Transverse colon (tissue), 4 donors: ENCODE measurements around the gene LMLN. TPM values are rescaled to one million over a fixed set of nuclear protein-coding genes. Genes with fewer than 3 reads are reported as not detected.

Experiments used
- DNase-seq: peaks from one replicate; pipeline ENCODE4 v3.0.0-alpha.2; 2019
- H3K27ac ChIP-seq, 4 donors: fragments of 200-600 bp; sonication (generic); 2 replicates each; pipeline ENCODE4 v1.5.1; 2016 to 2018; ENCODE audit warnings: inconsistent platforms in 4 of 4
- H3K27me3 ChIP-seq: fragments of 200-600 bp; sonication (generic); 2 replicates; pipeline ENCODE4 v1.5.1; 2017; ENCODE audit warnings: inconsistent platforms
- H3K36me3 ChIP-seq, 4 donors: fragments of 200-600 bp; sonication (generic); 2 replicates each; pipeline ENCODE4 v1.5.1; 2017 to 2019; ENCODE audit warnings: inconsistent platforms in 4 of 4
- H3K4me1 ChIP-seq, 4 donors: fragments of 200-600 bp; sonication (generic); 2 replicates each; pipeline ENCODE4 v1.5.1; 2017 to 2020; ENCODE audit warnings: inconsistent platforms in 4 of 4
- H3K4me3 ChIP-seq, 4 donors: fragments of 200-600 bp; sonication (generic); 1 replicate in 1 of 4; 2 replicates in 3 of 4; pipeline versions ENCODE4 v1.5.1 to v1.6.1; 2017 to 2019; ENCODE audit warnings: inconsistent platforms in 4 of 4
- H3K9me3 ChIP-seq, 2 donors: fragments of 200-600 bp; sonication (generic); 2 replicates each; pipeline ENCODE4 v1.5.1; 2017 to 2019; ENCODE audit warnings: inconsistent platforms in 2 of 2
- CTCF ChIP-seq, 5 experiments: fragments of 200-600 bp in 3 of 5; fragments of 450-650 bp in 2 of 5; sonication (generic) in 3 of 5; IDR thresholded peaks; 1 replicate in 2 of 5; 2 replicates in 3 of 5; pipeline ENCODE4 v1.5.1; 2016 to 2017; ENCODE audit warnings: antibody characterized with exemption in 5 of 5, inconsistent platforms in 3 of 5, mild to moderate bottlenecking in 2 of 5, moderate library complexity in 1 of 5
- EP300 ChIP-seq: sonication (generic); formaldehyde crosslinking; IDR thresholded peaks from one replicate; pipeline ENCODE4 v1.6.1; 2017; ENCODE audit warnings: antibody characterized with exemption, low read depth
- POLR2A ChIP-seq: fragments of 450-650 bp; IDR thresholded peaks from one replicate; pipeline ENCODE4 v1.6.1; 2016; ENCODE audit warnings: antibody characterized with exemption, mild to moderate bottlenecking, moderate library complexity
- POLR2AphosphoS5 ChIP-seq, 3 donors: sonication (generic); formaldehyde crosslinking; IDR thresholded peaks; one replicate each; pipeline ENCODE4 v1.6.1; 2016; ENCODE audit warnings: antibody characterized with exemption in 3 of 3
- WGBS, 2 donors: methylation state at CpG; one replicate each; pipeline ENCODE4 v1.1.5; 2018; ENCODE audit warnings: low coverage in 1 of 2; 5-methylcytosine and 5-hydroxymethylcytosine counted together
- in situ Hi-C, 4 donors: fragments of 200-750 bp; cut with MboI; loops; one replicate each; pipeline versions ENCODE4 v1.15.0 to v1.15.1; 2017; ENCODE audit warnings: low sequenced_read_pairs in 3 of 4, low pct_ligation_motif_present in 1 of 4, low pct_unique_long_range_greater_than_20kb in 1 of 4
- intact Hi-C: fragments of 100-400 bp; cut with DNase I; formaldehyde crosslinking; loops from one replicate; pipeline ENCODE4 v1.15.1; 2023; ENCODE audit warnings: low total_unique reads
- total RNA-seq, 4 donors: library from RNA; depleted of rRNA; stranded (reverse); fragments of >200 nt; gene quantifications; one replicate each; pipeline ENCODE4 v1.1.0, GENCODE V29; 2016

The LMLN gene
- total RNA-seq, 4 donors from 2014 or later: 1.00 to 11.2 (median 6.4) TPM

- H3K4me3 ChIP-seq: no peak overlapping the region
- intact Hi-C loops: no loop called here
- H3K27me3 ChIP-seq: peaks cover 46% of the 10 kb centered on the region
- no peaks in the 10 kb centered on the region for H3K36me3 ChIP-seq
- no peak for TF ChIP-seq CTCF (IDR thresholded peaks at IDR 0.05)
- no peak for TF ChIP-seq EP300
- TF ChIP-seq POLR2AphosphoS5 (IDR thresholded peaks at IDR 0.05): no peak
- 44 to 55% methylated on average over 1 of the region's 1 CpG for WGBS, 2 donors
- no peaks in the 10 kb centered on the region for H3K9me3 ChIP-seq
- H3K4me1 ChIP-seq: no peaks in the 10 kb centered on the region
- no peak overlapping the region for H3K27ac ChIP-seq
- in situ Hi-C loops: no loop called here
- no peak for DNase-seq
Measured at GRCh38 chr3:198061119-198062067, 101.4 kb downstream of the LMLN start.

DNA sequence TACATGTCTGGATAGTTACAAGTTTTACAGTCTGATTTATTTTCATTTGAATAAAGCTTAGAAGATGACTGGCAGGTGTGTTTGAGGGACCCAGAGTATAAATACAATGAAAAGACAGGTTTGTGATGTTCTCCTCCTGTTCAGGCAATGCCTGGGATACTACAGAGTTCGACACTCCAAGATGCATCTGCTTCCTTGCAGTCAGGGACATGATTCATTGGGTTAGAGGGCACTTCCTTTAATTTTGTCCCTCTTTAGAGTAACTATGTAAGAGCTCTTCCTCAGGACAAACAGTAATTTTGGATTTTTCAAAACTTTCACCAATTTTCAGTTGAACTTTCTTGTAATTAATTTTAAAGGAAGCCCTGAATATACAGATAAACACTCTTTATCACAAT lies 102.0 kb downstream of the LMLN start:
- Histone ChIP-seq H3K27me3 (peaks cover 46% of the 10 kb centered on the region), H3K4me3 (no peak overlapping the region), H3K27ac (no peak overlapping the region), H3K4me1 (peaks cover 0 to 1% (median 0%) of the 10 kb centered on the region in 4 donors), H3K36me3 (no peaks in the 10 kb centered on the region), H3K9me3 (no peaks in the 10 kb centered on the region)
- in situ Hi-C loops (no loop called here), intact Hi-C loops (no loop called here)
- WGBS, 2 donors: 63 to 71% methylated on average over 1 of the region's 1 CpG
- DNase-seq: no peak
- TF ChIP-seq CTCF (IDR thresholded peaks at IDR 0.05) (no peak), POLR2AphosphoS5 (IDR thresholded peaks at IDR 0.05) (no peak), POLR2A (no peak), EP300 (no peak)

GRCh38 chr3:198064420-198064819 lies 104.4 kb downstream of the LMLN start:
- Histone ChIP-seq H3K9me3 (no peaks in the 10 kb centered on the region), H3K27me3 (peaks cover 46% of the 10 kb centered on the region), H3K27ac (no peak overlapping the region), H3K4me1 (peaks cover 0 to 4% (median 0%) of the 10 kb centered on the region in 4 donors), H3K36me3 (no peaks in the 10 kb centered on the region), H3K4me3 (no peak overlapping the region)
- no peak for DNase-seq
- in situ Hi-C loops (no loop called here), intact Hi-C loops (no loop called here)
- WGBS, 2 donors: 73 to 80% methylated on average over 4 to 5 of the region's 5 CpGs
- TF ChIP-seq EP300: no peak
- TF ChIP-seq POLR2A: no peak

GRCh38 chr3:198065897-198066296 lies 105.9 kb downstream of the LMLN start:
- H3K27me3 ChIP-seq: peaks cover 32% of the 10 kb centered on the region
- no peak overlapping the region for H3K27ac ChIP-seq
- no peak overlapping the region for H3K4me3 ChIP-seq
- peaks cover 0 to 4% (median 0%) of the 10 kb centered on the region in 4 donors for H3K4me1 ChIP-seq
- 55 to 92% methylated on average over 2 of the region's 2 CpGs for WGBS, 2 donors
- DNase-seq: no peak
- no peak for TF ChIP-seq POLR2A
- TF ChIP-seq EP300: no peak
- no peak for TF ChIP-seq CTCF (IDR thresholded peaks at IDR 0.05)
- no peak for TF ChIP-seq POLR2AphosphoS5 (IDR thresholded peaks at IDR 0.05)
- in situ Hi-C loops (no loop called here), intact Hi-C loops (no loop called here)
- no peaks in the 10 kb centered on the region for H3K9me3 ChIP-seq
- H3K36me3 ChIP-seq: no peaks in the 10 kb centered on the region
